HUES48 (cell line): ENCODE results near the gene PRKAG2.

Experiments
- H3K27ac ChIP-seq: one replicate; pipeline ENCODE4 v1.7.0; 2013; ENCODE audit warnings: low read depth, low read length, inconsistent platforms
- H3K27me3 ChIP-seq: 2 replicates; pipeline ENCODE4 v1.6.1; 2013; ENCODE audit warnings: mild to moderate bottlenecking, low read length; ENCODE audit not compliant: control insufficient read depth, insufficient read depth
- H3K36me3 ChIP-seq: 2 replicates; pipeline ENCODE4 v1.6.1; 2013; ENCODE audit warnings: low read length; ENCODE audit not compliant: control insufficient read depth, insufficient read depth
- H3K4me1 ChIP-seq: 2 replicates; pipeline ENCODE4 v1.6.1; 2013; ENCODE audit warnings: mild to moderate bottlenecking, low read length; ENCODE audit not compliant: control insufficient read depth, insufficient read depth
- H3K4me3 ChIP-seq: 2 replicates; pipeline ENCODE4 v1.5.1; 2013; ENCODE audit warnings: mild to moderate bottlenecking, low read depth, low read length
- H3K9ac ChIP-seq: 2 replicates; pipeline ENCODE4 v1.6.1; 2013; ENCODE audit warnings: mild to moderate bottlenecking, low read depth, low read length, moderate library complexity
- H3K9me3 ChIP-seq: 2 replicates; pipeline ENCODE4 v1.6.1; 2013; ENCODE audit warnings: low read length; ENCODE audit not compliant: control insufficient read depth, insufficient read depth

Gene PRKAG2

DNA sequence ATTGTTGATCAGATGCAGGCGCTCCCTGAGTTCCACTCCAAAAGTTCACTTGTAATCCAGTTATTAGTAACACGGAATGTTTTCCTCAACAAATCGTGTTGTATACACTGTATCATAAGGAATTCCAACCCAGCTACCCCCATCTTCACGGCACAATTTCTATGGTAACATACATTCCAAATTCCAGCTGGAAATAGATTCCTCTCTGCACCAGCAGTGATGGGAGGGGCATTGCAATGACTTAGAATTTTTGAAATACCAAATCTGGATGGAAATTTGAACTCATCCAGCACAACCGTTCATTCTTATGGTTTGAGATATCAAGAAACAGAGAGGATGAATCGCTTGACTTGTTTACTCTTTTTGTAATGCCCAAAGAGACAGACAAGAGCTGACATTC, 318.3 kb downstream of the PRKAG2 start:
- no peak overlapping the region for H3K4me3 ChIP-seq
- H3K36me3 ChIP-seq, result 0 out of 2 replicates have a peak, but pooled peaks cover 5% of the 10 kb centered on the region
- H3K4me1 ChIP-seq, result no peaks in the 10 kb centered on the region
- H3K27ac ChIP-seq, result no peak overlapping the region
- no peaks in the 10 kb centered on the region for H3K27me3 ChIP-seq
- H3K9me3 ChIP-seq, result no peaks in the 10 kb centered on the region
- no peak overlapping the region for H3K9ac ChIP-seq

DNA sequence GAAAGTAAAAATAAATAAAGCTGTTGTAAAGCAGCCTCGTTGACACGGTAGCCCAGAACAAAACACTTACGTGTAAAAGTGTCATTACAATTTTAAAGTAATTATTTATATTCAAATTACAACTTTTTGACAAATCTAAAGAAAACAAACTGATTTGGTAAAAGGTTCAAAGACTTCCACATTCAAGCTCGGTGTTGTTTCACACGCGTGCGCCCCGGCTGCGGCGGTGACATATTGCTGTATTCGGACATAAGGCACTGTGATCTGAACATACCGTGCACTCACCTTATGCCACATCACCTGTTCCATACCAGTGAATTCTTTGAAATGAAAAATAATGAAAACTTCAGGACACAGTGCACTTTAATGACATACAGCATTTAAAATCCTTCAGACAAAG, 320.3 kb downstream of the PRKAG2 start:
- H3K27me3 ChIP-seq, result no peaks in the 10 kb centered on the region
- H3K4me1 ChIP-seq, result 0 out of 2 replicates have a peak, but pooled peaks cover 3% of the 10 kb centered on the region
- 0 out of 2 replicates have a peak, but pooled peaks cover 5% of the 10 kb centered on the region for H3K36me3 ChIP-seq
- H3K4me3 ChIP-seq, result no peak overlapping the region
- H3K9me3 ChIP-seq, result no peaks in the 10 kb centered on the region
- no peak overlapping the region for H3K9ac ChIP-seq
- no peak overlapping the region for H3K27ac ChIP-seq

DNA sequence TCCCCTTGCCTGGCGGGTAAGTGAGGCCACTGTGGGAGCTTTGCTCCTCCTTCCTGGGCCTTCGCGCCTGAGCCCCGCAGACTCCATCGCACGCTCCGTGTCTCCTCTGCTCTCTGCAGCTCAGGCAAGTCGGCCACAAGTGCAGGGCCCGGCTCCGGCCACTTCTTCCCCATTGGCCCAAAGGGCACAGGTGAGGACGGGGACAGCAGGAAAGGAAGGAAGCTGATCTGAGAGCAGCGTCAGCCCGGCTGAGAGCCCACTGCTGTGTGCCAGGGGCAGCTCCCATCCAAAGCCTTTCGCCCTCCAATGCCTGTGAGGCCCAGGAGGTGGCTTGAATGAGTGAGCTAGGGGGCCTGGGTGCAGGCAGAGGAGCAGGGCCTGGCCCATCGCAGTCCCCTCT, 323.6 kb downstream of the PRKAG2 start:
- Histone ChIP-seq H3K27me3 (no peaks in the 10 kb centered on the region), H3K9me3 (no peaks in the 10 kb centered on the region), H3K36me3 (no peaks in the 10 kb centered on the region), H3K4me1 (peaks cover 3% of the 10 kb centered on the region; the same call in 1 of the 2 replicates), H3K27ac (no peak overlapping the region), H3K4me3 (no peak overlapping the region), H3K9ac (no peak overlapping the region)

- Histone ChIP-seq H3K4me1 (peaks cover 3% of the 10 kb centered on the region; the same call in 1 of the 2 replicates), H3K9me3 (no peaks in the 10 kb centered on the region), H3K36me3 (no peaks in the 10 kb centered on the region), H3K27ac (no peak overlapping the region), H3K27me3 (no peaks in the 10 kb centered on the region), H3K9ac (no peak overlapping the region), H3K4me3 (no peak overlapping the region)
These were observed 324.4 kb downstream of the PRKAG2 start for GRCh38 chr7:151552352-151553028.

DNA sequence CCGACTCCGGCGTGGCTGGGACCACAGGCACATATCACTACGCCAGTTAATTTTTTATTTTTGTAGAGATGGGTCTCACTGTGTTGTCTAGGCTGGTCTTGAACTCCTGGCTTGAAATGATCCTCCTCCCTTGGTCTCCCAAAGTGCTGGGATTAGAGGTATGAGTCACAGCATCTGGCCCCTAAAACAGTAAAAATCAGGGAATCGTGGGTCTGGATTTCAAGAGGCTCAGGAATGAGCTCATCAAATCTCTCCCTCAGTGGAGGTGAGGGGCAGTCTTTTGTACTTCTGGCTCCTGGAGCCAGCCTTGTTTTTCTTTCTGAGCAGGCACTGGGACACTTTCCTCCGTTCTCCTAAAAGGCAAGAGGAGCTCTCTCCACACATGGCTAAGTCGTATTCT, 325.1 kb downstream of the PRKAG2 start:
- Histone ChIP-seq H3K9ac (no peak overlapping the region), H3K27ac (no peak overlapping the region), H3K4me3 (no peak overlapping the region), H3K27me3 (no peaks in the 10 kb centered on the region), H3K36me3 (no peaks in the 10 kb centered on the region), H3K9me3 (no peaks in the 10 kb centered on the region), H3K4me1 (peaks cover 3% of the 10 kb centered on the region; the same call in 1 of the 2 replicates)

GRCh38 chr7:151550656-151551286, 326.1 kb downstream of the PRKAG2 start:
- H3K4me1 ChIP-seq, result peaks cover 3% of the 10 kb centered on the region; the same call in 1 of the 2 replicates
- H3K36me3 ChIP-seq, result no peaks in the 10 kb centered on the region
- no peak overlapping the region for H3K9ac ChIP-seq
- no peak overlapping the region for H3K27ac ChIP-seq
- H3K27me3 ChIP-seq, result no peaks in the 10 kb centered on the region
- no peak overlapping the region for H3K4me3 ChIP-seq
- no peaks in the 10 kb centered on the region for H3K9me3 ChIP-seq

- Histone ChIP-seq H3K9me3 (no peaks in the 10 kb centered on the region), H3K9ac (no peak overlapping the region), H3K27me3 (no peaks in the 10 kb centered on the region), H3K27ac (no peak overlapping the region), H3K4me3 (no peak overlapping the region), H3K4me1 (peaks cover 3% of the 10 kb centered on the region; the same call in 1 of the 2 replicates), H3K36me3 (no peaks in the 10 kb centered on the region)
These were observed 327.3 kb downstream of the PRKAG2 start for GRCh38 chr7:151549644-151550043.

GRCh38 chr7:151549083-151549482, 327.8 kb downstream of the PRKAG2 start:
- Histone ChIP-seq H3K36me3 (no peaks in the 10 kb centered on the region), H3K4me3 (no peak overlapping the region), H3K9me3 (no peaks in the 10 kb centered on the region), H3K27ac (no peak overlapping the region), H3K9ac (no peak overlapping the region), H3K4me1 (peaks cover 3% of the 10 kb centered on the region; the same call in 1 of the 2 replicates), H3K27me3 (no peaks in the 10 kb centered on the region)

GRCh38 chr7:151544183-151544582, 332.7 kb downstream of the PRKAG2 start:
- H3K9ac ChIP-seq, result no peak overlapping the region
- no peaks in the 10 kb centered on the region for H3K27me3 ChIP-seq
- no peaks in the 10 kb centered on the region for H3K9me3 ChIP-seq
- H3K4me1 ChIP-seq, result no peaks in the 10 kb centered on the region; the same call in 1 of the 2 replicates
- no peaks in the 10 kb centered on the region for H3K36me3 ChIP-seq
- no peak overlapping the region for H3K27ac ChIP-seq
- H3K4me3 ChIP-seq, result no peak overlapping the region

GRCh38 chr7:151542606-151543130, 334.2 kb downstream of the PRKAG2 start:
- Histone ChIP-seq H3K9me3 (no peaks in the 10 kb centered on the region), H3K36me3 (no peaks in the 10 kb centered on the region), H3K27me3 (no peaks in the 10 kb centered on the region), H3K9ac (no peak overlapping the region), H3K4me3 (no peak overlapping the region), H3K27ac (no peak overlapping the region), H3K4me1 (no peaks in the 10 kb centered on the region)
